ENCODE results near the gene C9orf57.
"Not testable (repeated sequence)": the region's sequence is repeated elsewhere in the genome, so short reads cannot be mapped to it uniquely, and the experiment has no call there.

C9orf57 gene

GRCh38 chr9:72060513-72060912 is at the start of gene C9orf57:
C9orf57 (minus strand) TSS chr9:72060613; CDS start chr9:72059331, 1,282 bp downstream.
- DNase-seq, result no peak

GRCh38 chr9:72102520-72102919 is 42.1 kb upstream of the C9orf57 start:
- DNase-seq, result no peak

GRCh38 chr9:72095520-72095919 is 35.1 kb upstream of the C9orf57 start:
- DNase-seq, result not testable (repeated sequence)

- DNase-seq, result no peak
Observed at GRCh38 chr9:72092820-72093219, 32.4 kb upstream of the C9orf57 start.

- no peak for DNase-seq
Observed at GRCh38 chr9:72089451-72090130, 29.2 kb upstream of the C9orf57 start.

GRCh38 chr9:72082536-72082935 is 22.1 kb upstream of the C9orf57 start:
- DNase-seq, result no peak

- DNase-seq, result not testable (repeated sequence)
Observed at GRCh38 chr9:72074666-72075065, 14.3 kb upstream of the C9orf57 start.

- no peak for DNase-seq
Observed at GRCh38 chr9:72065076-72065475, 4.7 kb upstream of the C9orf57 start.

GRCh38 chr9:72052122-72052521 is 8.3 kb downstream of the C9orf57 start:
- no peak for DNase-seq

- no peak for DNase-seq
Observed at GRCh38 chr9:72048850-72049249, 11.6 kb downstream of the C9orf57 start.

GRCh38 chr9:72046630-72047456 is 13.6 kb downstream of the C9orf57 start:
- no peak for DNase-seq

- no peak for DNase-seq
Observed at GRCh38 chr9:72044095-72044494, 16.3 kb downstream of the C9orf57 start.

GRCh38 chr9:72043576-72043975 is 16.8 kb downstream of the C9orf57 start:
- DNase-seq, result no peak

- no peak for DNase-seq
Observed at GRCh38 chr9:72042928-72043327, 17.5 kb downstream of the C9orf57 start.

- no peak for DNase-seq
Observed at GRCh38 chr9:72041775-72042194, 18.6 kb downstream of the C9orf57 start.

- no peak for DNase-seq
Observed at GRCh38 chr9:72041369-72041768, 19.0 kb downstream of the C9orf57 start.

- DNase-seq, result no peak
Observed at GRCh38 chr9:72039532-72039931, 20.9 kb downstream of the C9orf57 start.

GRCh38 chr9:72038890-72039410 is 21.5 kb downstream of the C9orf57 start:
- peak; percentile 31 for DNase-seq

- no peak for DNase-seq
Observed at GRCh38 chr9:72038408-72038807, 22.0 kb downstream of the C9orf57 start.

GRCh38 chr9:72037571-72037970 is 22.8 kb downstream of the C9orf57 start:
- no peak for DNase-seq

- no peak for DNase-seq
Observed at GRCh38 chr9:72030767-72031166, 29.6 kb downstream of the C9orf57 start.

GRCh38 chr9:72029986-72030385 is 30.4 kb downstream of the C9orf57 start:
- DNase-seq, result no peak

- DNase-seq, result no peak
Observed at GRCh38 chr9:72025906-72026305, 34.5 kb downstream of the C9orf57 start.

GRCh38 chr9:72023596-72023995 is 36.8 kb downstream of the C9orf57 start:
- no peak for DNase-seq
